A673 (cell line): Measurements from ENCODE around the gene BOLA3.

ENCODE experiments used
- CTCF ChIP-seq: fragments of 300-800, 200-600 bp; sonication (generic); conservative IDR thresholded peaks from 2 replicates; pipeline ENCODE4 v1.5.1; 2017; ENCODE audit warnings: low read depth, mild to moderate bottlenecking, antibody characterized with exemption, low read length, moderate library complexity, mixed read lengths
- EZH2 ChIP-seq: fragments of 200-600 bp; sonication (generic); IDR thresholded peaks from 2 replicates; pipeline ENCODE4 v1.6.1; 2017; ENCODE audit warnings: borderline replicate concordance, low read depth, mild to moderate bottlenecking, mixed read lengths, antibody characterized with exemption, low read length; ENCODE audit not compliant: poor library complexity, severe bottlenecking

GRCh38 chr2:74188018-74188601 lies 40.4 kb upstream of the BOLA3 start:
- TF ChIP-seq CTCF (no peak), EZH2 (no peak)
